ENCODE results near the gene ARF5.

Gene ARF5

GRCh38 chr7:127632276-127632910 lies 44.2 kb downstream of the ARF5 start:
- Histone ChIP-seq H3K27ac (no peak overlapping the region), H3K4me3 (no peak overlapping the region)
- no peak for TF ChIP-seq CTCF (IDR thresholded peaks at IDR 0.05)
- DNase-seq (ENCODE audit: low spot score): no peak

- no peak for TF ChIP-seq CTCF (IDR thresholded peaks at IDR 0.05)
- H3K27ac ChIP-seq: no peak overlapping the region
- DNase-seq (ENCODE audit: low spot score): no peak
- H3K4me3 ChIP-seq: no peak overlapping the region
Measured at GRCh38 chr7:127635659-127636285, 47.6 kb downstream of the ARF5 start.

- DNase-seq (ENCODE audit: low spot score): no peak
- no peak for TF ChIP-seq CTCF (IDR thresholded peaks at IDR 0.05)
Measured at GRCh38 chr7:127638197-127638596, 50.0 kb downstream of the ARF5 start.

More at GRCh38 chr7:127638197-127638596, 50.0 kb downstream of the ARF5 start:
- H3K27ac ChIP-seq: no peak overlapping the region
- no peak overlapping the region for H3K4me3 ChIP-seq
